Activated CD4-positive, CD25-positive, alpha-beta regulatory T cell treated with anti-CD3 and anti-CD28 coated beads, Interleukin-2, amount 50 U/mL, for 24 hours (primary cell): ENCODE results near the gene PPCS.
A peak's percentile ranks its signal among the peaks of the same experiment; 100 is the strongest.

Experiments used
- ATAC-seq, 2 donors: fragments of 150-1000 bp; cut with Tn5 transposase; one replicate each; pipeline ENCODE4 v1.10.0; 2021; ENCODE audit warnings: mild to moderate bottlenecking in 1 of 2, moderate library complexity in 1 of 2

PPCS gene

GRCh38 chr1:42456010-42456753 is at the start of gene PPCS, which contains the start of gene ZMYND12:
PPCS (plus strand) TSS chr1:42456543; CDS start chr1:42456566, 23 bp downstream.
ZMYND12 (minus strand) TSS chr1:42456022; CDS start chr1:42455997, 25 bp downstream.
- peak; percentile 93 for ATAC-seq

- ATAC-seq, result no peak
Measured at GRCh38 chr1:42414551-42415496, 41.5 kb upstream of the PPCS start.

GRCh38 chr1:42417166-42417565 is 39.2 kb upstream of the PPCS start:
- no peak for ATAC-seq

- ATAC-seq, result no peak
Measured at GRCh38 chr1:42418516-42418915, 37.8 kb upstream of the PPCS start.

- ATAC-seq, result no peak
Measured at GRCh38 chr1:42419126-42419821, 37.1 kb upstream of the PPCS start.

- no peak for ATAC-seq
Measured at GRCh38 chr1:42420121-42420520, 36.2 kb upstream of the PPCS start.

GRCh38 chr1:42420911-42421585 is 35.3 kb upstream of the PPCS start:
- no peak for ATAC-seq

GRCh38 chr1:42422737-42423136 is 33.6 kb upstream of the PPCS start:
- no peak for ATAC-seq

- no peak for ATAC-seq
Measured at GRCh38 chr1:42423681-42424080, 32.7 kb upstream of the PPCS start.

GRCh38 chr1:42424201-42424600 is 32.1 kb upstream of the PPCS start:
- ATAC-seq, result no peak

- ATAC-seq, result no peak
Measured at GRCh38 chr1:42427240-42427639, 29.1 kb upstream of the PPCS start.

GRCh38 chr1:42429603-42430002 is 26.7 kb upstream of the PPCS start:
- no peak for ATAC-seq

- ATAC-seq, result no peak
Measured at GRCh38 chr1:42430286-42431135, 25.8 kb upstream of the PPCS start.

GRCh38 chr1:42431514-42431913 is 24.8 kb upstream of the PPCS start:
- ATAC-seq, result no peak

- no peak for ATAC-seq
Measured at GRCh38 chr1:42432714-42433113, 23.6 kb upstream of the PPCS start.

- ATAC-seq, result no peak
Measured at GRCh38 chr1:42433369-42433768, 23.0 kb upstream of the PPCS start.

GRCh38 chr1:42434340-42434739 is 22.0 kb upstream of the PPCS start:
- no peak for ATAC-seq

- no peak for ATAC-seq
Measured at GRCh38 chr1:42439940-42440339, 16.4 kb upstream of the PPCS start.

- ATAC-seq, result no peak
Measured at GRCh38 chr1:42442662-42443061, 13.7 kb upstream of the PPCS start.

GRCh38 chr1:42449256-42449655 is 7.1 kb upstream of the PPCS start:
- no peak for ATAC-seq

- ATAC-seq, result peak in 1 of 2 donors; percentile 33
Measured at GRCh38 chr1:42450061-42450460, 6.3 kb upstream of the PPCS start.

- ATAC-seq, result no peak
Measured at GRCh38 chr1:42453386-42453785, 3.0 kb upstream of the PPCS start.
